ENCODE data around the gene WSCD2. TPM values are rescaled to one million over a fixed set of nuclear protein-coding genes. Genes with fewer than 3 reads are reported as not detected.

WSCD2 gene
- total and polyA plus RNA-seq, 2 experiments from 2014 or later: not detected

DNA sequence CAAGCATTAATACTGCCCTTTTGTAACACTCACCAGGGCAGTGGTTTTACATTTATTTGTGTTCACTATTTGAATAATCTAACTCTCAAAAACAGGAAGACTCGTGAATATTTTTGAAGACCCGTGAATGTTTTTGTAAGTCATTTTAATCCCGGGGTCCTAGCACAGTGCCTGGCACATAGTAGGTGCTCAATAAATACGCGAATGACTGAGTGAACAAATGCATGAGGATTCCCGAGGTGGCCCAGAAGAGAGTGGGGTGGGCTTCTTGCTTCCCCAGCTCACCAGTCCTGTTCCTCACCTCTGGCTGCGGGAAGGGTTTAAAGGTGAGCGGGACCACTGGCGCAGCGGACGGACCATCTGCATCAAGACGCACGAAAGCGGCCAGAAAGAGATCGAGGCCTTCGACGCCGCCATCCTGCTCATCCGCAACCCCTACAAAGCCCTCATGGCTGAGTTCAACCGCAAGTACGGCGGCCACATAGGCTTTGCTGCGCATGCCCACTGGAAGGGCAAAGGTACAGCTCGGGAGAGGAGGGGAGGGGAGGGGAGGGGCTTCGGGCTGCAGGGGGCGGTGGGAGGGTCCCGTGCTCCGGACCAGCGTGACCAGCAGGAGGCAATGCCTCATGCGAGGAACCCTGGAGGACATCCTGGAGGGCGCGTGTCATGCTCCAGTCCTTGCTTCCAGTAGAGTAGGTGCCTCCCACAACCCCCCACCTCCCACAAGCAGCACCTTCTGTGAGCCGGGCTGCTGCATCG is 111.1 kb downstream of the WSCD2 start:
- no peak overlapping the region for H3K9ac ChIP-seq
- peaks cover 2% of the 10 kb centered on the region; the same call in 1 of the 2 replicates for H3K27me3 ChIP-seq (replicated peaks; ENCODE audit: insufficient read depth)
- TF ChIP-seq EZH2phosphoT487 (IDR thresholded peaks at IDR 0.05; ENCODE audit: insufficient read depth, low read depth) (no peak), EZH2 (IDR thresholded peaks at IDR 0.05; ENCODE audit: insufficient read depth, poor library complexity, severe bottlenecking) (no peak)
- no peak overlapping the region for H3K27ac ChIP-seq
- H3F3A ChIP-seq (ENCODE audit: insufficient read depth): no peaks in the 10 kb centered on the region
- H4K20me1 ChIP-seq (ENCODE audit: insufficient read depth): no peaks in the 10 kb centered on the region
- no peak overlapping the region for H3K4me2 ChIP-seq (ENCODE audit: unreplicated experiment)
- H3K4me3 ChIP-seq: no peak overlapping the region
- H3K9me2 ChIP-seq (ENCODE audit: insufficient read depth): no peaks in the 10 kb centered on the region
- H2AFZ ChIP-seq: no peak overlapping the region
- WGBS, 2 experiments (ENCODE audit: low coverage in 1 of 2, low lambda C conversion rate in 2 of 2, missing lambda C conversion rate in 2 of 2): 61 to 72% methylated on average over 22 to 34 of the region's 34 CpGs
- no peaks in the 10 kb centered on the region for H3K9me3 ChIP-seq (ENCODE audit: low read depth)
- DNase-seq: no peak
- no peaks in the 10 kb centered on the region for H3K79me2 ChIP-seq (ENCODE audit: insufficient read depth)
- in situ Hi-C loops (cut with MboI): no loop called here
- no peaks in the 10 kb centered on the region for H3K36me3 ChIP-seq (ENCODE audit: low read depth)
- H3K4me1 ChIP-seq (ENCODE audit: insufficient read depth): no peaks in the 10 kb centered on the region

DNA sequence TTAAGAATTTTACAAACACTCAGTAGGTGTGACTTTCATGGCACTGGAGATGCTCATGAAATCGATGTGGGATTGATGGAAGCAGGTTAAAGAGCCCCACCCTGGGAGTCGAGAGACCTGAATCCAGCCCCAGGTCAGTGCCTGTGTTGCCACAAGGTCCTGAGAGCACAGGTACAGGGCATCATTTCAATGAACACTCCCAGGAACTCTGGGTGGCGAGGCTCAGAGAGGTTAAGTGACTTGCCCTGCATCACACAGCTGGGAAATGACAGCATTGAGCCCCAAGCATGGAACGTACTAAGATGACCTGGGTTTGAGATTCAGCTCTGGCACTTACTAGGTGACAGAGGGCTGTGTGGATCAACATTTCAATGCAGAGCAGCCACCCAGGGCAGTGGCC is 111.8 kb downstream of the WSCD2 start:
- 30% methylated on average over 4 of the region's 4 CpGs for WGBS, 2 experiments (ENCODE audit: low coverage in 1 of 2, low lambda C conversion rate in 2 of 2, missing lambda C conversion rate in 2 of 2)
- Histone ChIP-seq H3K9me3 (ENCODE audit: low read depth) (no peaks in the 10 kb centered on the region), H3K9me2 (ENCODE audit: insufficient read depth) (no peaks in the 10 kb centered on the region), H3K9ac (no peak overlapping the region), H3K4me1 (ENCODE audit: insufficient read depth) (no peaks in the 10 kb centered on the region), H2AFZ (no peak overlapping the region), H3K4me3 (no peak overlapping the region), H3F3A (ENCODE audit: insufficient read depth) (no peaks in the 10 kb centered on the region), H3K27me3 (replicated peaks; ENCODE audit: insufficient read depth) (no peaks in the 10 kb centered on the region; the same call in 1 of the 2 replicates), H4K20me1 (ENCODE audit: insufficient read depth) (no peaks in the 10 kb centered on the region), H3K27ac (no peak overlapping the region), H3K36me3 (ENCODE audit: low read depth) (no peaks in the 10 kb centered on the region), H3K79me2 (ENCODE audit: insufficient read depth) (no peaks in the 10 kb centered on the region), H3K4me2 (ENCODE audit: unreplicated experiment) (no peak overlapping the region)
- DNase-seq: no peak
- no peak for TF ChIP-seq EZH2 (IDR thresholded peaks at IDR 0.05; ENCODE audit: insufficient read depth, poor library complexity, severe bottlenecking)
- no peak for TF ChIP-seq EZH2phosphoT487 (IDR thresholded peaks at IDR 0.05; ENCODE audit: insufficient read depth, low read depth)
- in situ Hi-C loops (cut with MboI): no loop called here

DNA sequence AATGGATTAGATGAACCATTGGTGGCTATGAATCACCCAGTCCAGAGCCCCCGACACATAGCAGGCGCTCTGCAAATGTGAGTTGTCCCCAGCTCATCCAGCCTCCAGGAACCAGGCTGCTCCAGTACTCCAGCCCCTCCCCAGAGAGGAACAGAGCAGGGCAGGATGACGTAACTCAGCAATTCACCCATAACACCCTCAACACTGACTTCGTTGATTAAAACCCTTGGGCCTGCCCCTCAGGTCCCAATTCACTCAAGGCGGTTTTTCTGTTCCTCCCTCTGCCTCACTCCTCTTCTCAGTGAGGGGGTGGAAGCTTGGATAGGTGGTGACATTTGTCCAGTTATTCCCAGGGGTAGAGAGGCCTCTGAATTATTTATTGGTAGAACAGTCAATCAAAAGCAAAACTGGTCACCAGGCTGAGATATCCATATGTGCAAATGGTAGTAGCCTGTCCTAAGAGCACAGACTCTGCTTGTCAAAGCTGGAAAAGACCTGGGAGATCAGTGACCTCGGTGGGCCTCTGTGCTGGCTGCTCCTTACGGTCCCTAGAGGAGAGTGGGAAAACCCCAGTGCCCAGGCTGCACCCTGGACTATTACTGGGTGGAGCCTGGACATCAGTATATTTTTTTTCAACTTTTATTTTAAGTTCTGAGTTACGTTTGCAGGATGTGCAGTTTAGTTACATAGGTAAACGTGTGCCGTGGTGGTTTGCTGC is 113.1 kb downstream of the WSCD2 start:
- Histone ChIP-seq H3K4me3 (no peak overlapping the region), H3K9me3 (ENCODE audit: low read depth) (no peaks in the 10 kb centered on the region), H3K27me3 (replicated peaks; ENCODE audit: insufficient read depth) (no peaks in the 10 kb centered on the region; the same call in 1 of the 2 replicates), H3K4me2 (ENCODE audit: unreplicated experiment) (no peak overlapping the region), H3K27ac (no peak overlapping the region), H3K9ac (no peak overlapping the region), H3K9me2 (ENCODE audit: insufficient read depth) (no peaks in the 10 kb centered on the region), H4K20me1 (ENCODE audit: insufficient read depth) (no peaks in the 10 kb centered on the region), H3F3A (ENCODE audit: insufficient read depth) (no peaks in the 10 kb centered on the region), H3K36me3 (ENCODE audit: low read depth) (no peaks in the 10 kb centered on the region), H3K4me1 (ENCODE audit: insufficient read depth) (no peaks in the 10 kb centered on the region), H2AFZ (no peak overlapping the region), H3K79me2 (ENCODE audit: insufficient read depth) (no peaks in the 10 kb centered on the region)
- TF ChIP-seq EZH2phosphoT487 (IDR thresholded peaks at IDR 0.05; ENCODE audit: insufficient read depth, low read depth): no peak
- 28 to 32% methylated on average over 10 of the region's 10 CpGs for WGBS, 2 experiments (ENCODE audit: low coverage in 1 of 2, low lambda C conversion rate in 2 of 2, missing lambda C conversion rate in 2 of 2)
- no peak for DNase-seq
- in situ Hi-C loops (cut with MboI): no loop called here

DNA sequence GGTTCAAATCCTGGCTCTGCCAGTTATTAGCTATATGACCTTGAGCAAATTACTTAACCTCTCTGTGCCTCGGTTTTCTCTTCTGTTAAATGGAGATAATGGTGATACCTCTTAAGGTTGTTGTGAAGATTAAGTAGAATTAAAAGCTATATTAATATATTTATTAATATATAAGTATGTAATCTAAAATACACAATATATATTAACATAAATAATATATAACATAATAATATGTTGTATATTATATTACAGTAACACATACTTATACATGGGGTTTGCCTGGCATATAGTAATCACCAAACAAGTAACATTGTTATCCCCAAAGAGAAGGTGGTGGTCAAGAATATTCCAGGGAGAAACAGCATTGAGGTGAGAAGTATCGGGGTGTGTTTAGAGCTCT is 118.0 kb downstream of the WSCD2 start:
- no peaks in the 10 kb centered on the region for H3K79me2 ChIP-seq (ENCODE audit: insufficient read depth)
- H3K9me2 ChIP-seq (ENCODE audit: insufficient read depth): no peaks in the 10 kb centered on the region
- in situ Hi-C loops (cut with MboI): no loop called here
- H3K9me3 ChIP-seq (ENCODE audit: low read depth): no peaks in the 10 kb centered on the region
- no peaks in the 10 kb centered on the region for H3F3A ChIP-seq (ENCODE audit: insufficient read depth)
- no peak overlapping the region for H3K9ac ChIP-seq
- H3K4me3 ChIP-seq: no peak overlapping the region
- no peak for DNase-seq
- no peak overlapping the region for H2AFZ ChIP-seq
- no peaks in the 10 kb centered on the region for H3K36me3 ChIP-seq (ENCODE audit: low read depth)
- H4K20me1 ChIP-seq (ENCODE audit: insufficient read depth): no peaks in the 10 kb centered on the region
- no peaks in the 10 kb centered on the region for H3K4me1 ChIP-seq (ENCODE audit: insufficient read depth)
- 40 to 44% methylated on average over 2 of the region's 2 CpGs for WGBS, 2 experiments (ENCODE audit: low coverage in 1 of 2, low lambda C conversion rate in 2 of 2, missing lambda C conversion rate in 2 of 2)
- H3K27me3 ChIP-seq (replicated peaks; ENCODE audit: insufficient read depth): peaks cover 7% of the 10 kb centered on the region; the same call in 1 of the 2 replicates
- no peak overlapping the region for H3K27ac ChIP-seq
- no peak overlapping the region for H3K4me2 ChIP-seq (ENCODE audit: unreplicated experiment)
- no peak for TF ChIP-seq EZH2phosphoT487 (IDR thresholded peaks at IDR 0.05; ENCODE audit: insufficient read depth, low read depth)
- TF ChIP-seq EZH2 (IDR thresholded peaks at IDR 0.05; ENCODE audit: insufficient read depth, poor library complexity, severe bottlenecking): no peak
